Mesothelial cell of epicardium (in vitro differentiated cells): ENCODE measurements around the gene ASCC3. TPM values are rescaled to one million over a fixed set of nuclear protein-coding genes. Genes with fewer than 3 reads are reported as not detected.

Experiments used
- DNase-seq, 2 experiments: peaks; one replicate each; pipeline ENCODE4 v3.0.0; 2021; ENCODE audit warnings: low spot score in 2 of 2; ENCODE audit not compliant: unreplicated experiment in 2 of 2
- H3K27ac Mint-ChIP-seq: 2 replicates; pipeline ENCODE4 v1.8.0; 2021; ENCODE audit warnings: mixed read lengths
- H3K27me3 Mint-ChIP-seq: 2 replicates; pipeline ENCODE4 v1.8.0; 2021; ENCODE audit warnings: low read depth, mixed read lengths
- H3K36me3 Mint-ChIP-seq: 2 replicates; pipeline ENCODE4 v1.8.0; 2021; ENCODE audit warnings: mixed read lengths
- H3K4me1 Mint-ChIP-seq: 2 replicates; pipeline ENCODE4 v1.8.0; 2021; ENCODE audit warnings: mixed read lengths
- H3K4me3 Mint-ChIP-seq: 2 replicates; pipeline ENCODE4 v1.8.0; 2021; ENCODE audit warnings: mild to moderate bottlenecking, moderate library complexity, mixed read lengths
- H3K9me3 Mint-ChIP-seq: 2 replicates; pipeline ENCODE4 v1.8.0; 2021; ENCODE audit warnings: mixed read lengths
- total RNA-seq: library from RNA; stranded (reverse); gene quantifications from 3 replicates; pipeline ENCODE4 v1.2.1, GENCODE V29; 2021
- TF ChIP-seq, protein P1 (sequence below): fragments of 200-600 bp; sonication (generic); IDR thresholded peaks from one replicate; pipeline ENCODE4 v1.5.0; 2021; ENCODE audit warnings: antibody characterized with exemption; ENCODE audit not compliant: unreplicated experiment

ASCC3 gene
- total RNA-seq, 1 donor from 2014 or later = 47.7 TPM

DNA sequence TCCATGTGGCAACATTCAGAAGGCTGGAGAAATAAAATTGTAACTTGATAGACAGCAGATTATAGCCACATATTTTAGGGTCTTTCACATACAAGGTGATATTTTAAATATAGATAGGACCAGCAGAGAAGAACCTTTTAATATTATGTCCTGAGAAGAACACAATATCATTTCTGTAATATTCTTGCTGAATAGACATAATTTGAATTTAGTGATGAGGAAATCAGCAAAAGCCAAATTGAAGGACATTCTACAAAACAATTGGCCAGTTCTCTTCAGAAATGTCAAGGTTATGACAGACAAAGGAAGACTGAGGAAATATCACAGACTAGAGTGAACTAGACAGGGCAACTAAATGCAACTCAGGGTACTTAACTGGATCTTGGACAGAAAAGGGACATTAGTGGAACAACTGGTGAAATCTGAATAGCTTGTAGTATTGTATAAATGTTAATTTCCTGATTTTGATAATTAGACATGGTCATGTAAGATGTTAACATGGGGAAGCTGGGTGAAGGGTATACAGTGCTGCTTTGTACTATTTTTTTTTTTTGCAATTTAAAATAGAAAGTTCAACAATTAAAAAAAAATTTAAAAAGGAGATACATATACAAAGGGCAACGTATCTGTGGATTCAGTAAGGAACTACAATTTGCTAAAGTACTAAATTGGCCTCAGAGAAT, 281.9 kb downstream of the ASCC3 start:
- Mint-ChIP-seq H3K9me3 (no peaks in the 10 kb centered on the region), H3K27ac (no peak overlapping the region), H3K27me3 (no peaks in the 10 kb centered on the region), H3K4me3 (no peak overlapping the region), H3K4me1 (no peaks in the 10 kb centered on the region), H3K36me3 (peaks cover 26% of the 10 kb centered on the region)
- TF ChIP-seq, protein P1, sequence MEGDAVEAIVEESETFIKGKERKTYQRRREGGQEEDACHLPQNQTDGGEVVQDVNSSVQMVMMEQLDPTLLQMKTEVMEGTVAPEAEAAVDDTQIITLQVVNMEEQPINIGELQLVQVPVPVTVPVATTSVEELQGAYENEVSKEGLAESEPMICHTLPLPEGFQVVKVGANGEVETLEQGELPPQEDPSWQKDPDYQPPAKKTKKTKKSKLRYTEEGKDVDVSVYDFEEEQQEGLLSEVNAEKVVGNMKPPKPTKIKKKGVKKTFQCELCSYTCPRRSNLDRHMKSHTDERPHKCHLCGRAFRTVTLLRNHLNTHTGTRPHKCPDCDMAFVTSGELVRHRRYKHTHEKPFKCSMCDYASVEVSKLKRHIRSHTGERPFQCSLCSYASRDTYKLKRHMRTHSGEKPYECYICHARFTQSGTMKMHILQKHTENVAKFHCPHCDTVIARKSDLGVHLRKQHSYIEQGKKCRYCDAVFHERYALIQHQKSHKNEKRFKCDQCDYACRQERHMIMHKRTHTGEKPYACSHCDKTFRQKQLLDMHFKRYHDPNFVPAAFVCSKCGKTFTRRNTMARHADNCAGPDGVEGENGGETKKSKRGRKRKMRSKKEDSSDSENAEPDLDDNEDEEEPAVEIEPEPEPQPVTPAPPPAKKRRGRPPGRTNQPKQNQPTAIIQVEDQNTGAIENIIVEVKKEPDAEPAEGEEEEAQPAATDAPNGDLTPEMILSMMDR = no peak
- no peak for DNase-seq

DNA sequence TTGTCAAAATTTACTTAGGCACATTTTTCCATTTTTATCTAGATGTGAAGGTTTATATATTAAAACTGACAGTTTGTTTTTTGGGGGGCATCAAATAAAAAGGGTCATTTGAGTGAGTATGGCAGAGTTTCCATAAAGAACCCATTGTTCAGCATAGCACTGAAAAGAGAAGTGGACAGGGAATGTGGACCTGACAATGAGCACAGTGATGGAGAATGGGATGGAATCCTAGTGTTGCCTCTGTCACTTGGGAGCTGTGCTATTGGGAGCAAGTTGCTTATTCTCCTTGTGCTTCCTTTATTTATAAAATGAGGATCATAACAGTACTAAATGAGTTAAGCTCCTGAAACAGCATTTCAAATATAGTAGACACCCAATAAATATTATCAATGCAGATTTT, 285.7 kb downstream of the ASCC3 start:
- no peak for DNase-seq
- H3K4me3 Mint-ChIP-seq = no peak overlapping the region
- peaks cover 17% of the 10 kb centered on the region for H3K36me3 Mint-ChIP-seq
- no peaks in the 10 kb centered on the region for H3K9me3 Mint-ChIP-seq
- H3K4me1 Mint-ChIP-seq = peaks cover 4% of the 10 kb centered on the region
- no peaks in the 10 kb centered on the region for H3K27me3 Mint-ChIP-seq
- TF ChIP-seq, protein P1 = no peak
- H3K27ac Mint-ChIP-seq = no peak overlapping the region

DNA sequence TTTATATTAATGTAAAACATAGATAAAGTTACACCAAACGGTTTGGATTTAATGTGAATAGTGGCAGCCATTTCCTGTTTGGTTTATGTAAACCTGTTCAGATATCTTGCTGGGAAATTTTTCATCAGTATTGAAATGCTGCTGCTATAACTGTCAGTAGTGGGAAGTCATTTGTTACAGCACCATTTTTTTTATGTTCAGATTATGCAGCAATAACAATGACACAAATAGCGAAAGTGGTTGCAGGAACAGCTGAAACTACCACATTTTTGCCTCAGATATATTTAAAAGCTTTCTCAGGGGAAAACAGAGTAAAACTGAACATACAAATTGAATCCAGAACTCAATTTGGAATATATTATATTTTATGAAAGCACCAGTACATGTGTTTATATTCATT, 287.6 kb downstream of the ASCC3 start:
- Mint-ChIP-seq H3K36me3 (peaks cover 14% of the 10 kb centered on the region), H3K27ac (no peak overlapping the region), H3K4me3 (no peak overlapping the region), H3K9me3 (no peaks in the 10 kb centered on the region), H3K27me3 (no peaks in the 10 kb centered on the region), H3K4me1 (peaks cover 4% of the 10 kb centered on the region)
- TF ChIP-seq, protein P1 = no peak
- DNase-seq = no peak

DNA sequence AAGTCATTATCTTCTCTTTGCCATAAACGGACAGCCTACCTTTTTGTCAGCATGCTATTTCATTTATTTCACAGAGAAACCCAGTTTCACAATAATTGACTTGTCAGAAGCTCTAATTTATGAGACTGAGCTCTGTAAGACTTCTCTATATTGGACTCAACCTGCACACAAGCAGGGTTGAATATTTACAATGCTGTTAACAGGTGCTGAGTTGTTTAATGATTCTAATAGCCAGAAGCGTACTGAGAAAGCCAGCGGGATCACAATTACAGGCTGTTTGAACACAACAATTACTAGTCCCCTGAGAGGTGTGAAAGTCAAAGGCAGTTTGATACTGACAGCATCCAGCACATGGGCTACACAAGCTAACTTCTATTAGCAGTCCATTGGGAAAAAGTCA, 288.2 kb downstream of the ASCC3 start:
- Mint-ChIP-seq H3K27me3 (no peaks in the 10 kb centered on the region), H3K27ac (no peak overlapping the region), H3K4me3 (no peak overlapping the region), H3K9me3 (no peaks in the 10 kb centered on the region), H3K4me1 (peaks cover 4% of the 10 kb centered on the region), H3K36me3 (peaks cover 13% of the 10 kb centered on the region)
- no peak for DNase-seq
- TF ChIP-seq, protein P1 = no peak

DNA sequence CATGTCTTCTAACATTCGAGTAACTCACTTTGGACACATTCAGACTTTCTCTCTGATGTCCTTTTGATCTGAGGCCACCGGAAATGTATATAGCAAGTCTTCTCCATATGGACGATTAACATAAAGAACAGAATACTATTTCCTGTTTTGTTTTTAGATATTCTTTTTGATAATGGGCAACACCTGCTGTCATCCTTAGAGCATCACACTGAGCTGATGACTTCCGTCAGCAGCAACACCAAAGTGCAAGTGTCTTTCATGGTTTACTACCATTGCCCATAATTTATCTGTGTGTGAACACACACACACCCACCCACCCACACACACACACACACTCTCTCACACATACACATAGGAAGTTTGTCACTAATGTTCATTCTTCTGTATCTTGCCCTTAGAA, 303.7 kb downstream of the ASCC3 start:
- no peak overlapping the region for H3K27ac Mint-ChIP-seq
- no peak for DNase-seq

More for the DNA sequence above, 303.7 kb downstream of the ASCC3 start:
- Mint-ChIP-seq H3K27me3 (no peaks in the 10 kb centered on the region), H3K9me3 (peaks cover 13% of the 10 kb centered on the region), H3K36me3 (peaks cover 10% of the 10 kb centered on the region), H3K4me1 (no peaks in the 10 kb centered on the region), H3K4me3 (no peak overlapping the region)
- TF ChIP-seq, protein P1 = no peak
